Measurements from ENCODE around the gene SEC31B.
A peak's percentile ranks its signal among the peaks of the same experiment; 100 is the strongest.

SEC31B gene

DNA sequence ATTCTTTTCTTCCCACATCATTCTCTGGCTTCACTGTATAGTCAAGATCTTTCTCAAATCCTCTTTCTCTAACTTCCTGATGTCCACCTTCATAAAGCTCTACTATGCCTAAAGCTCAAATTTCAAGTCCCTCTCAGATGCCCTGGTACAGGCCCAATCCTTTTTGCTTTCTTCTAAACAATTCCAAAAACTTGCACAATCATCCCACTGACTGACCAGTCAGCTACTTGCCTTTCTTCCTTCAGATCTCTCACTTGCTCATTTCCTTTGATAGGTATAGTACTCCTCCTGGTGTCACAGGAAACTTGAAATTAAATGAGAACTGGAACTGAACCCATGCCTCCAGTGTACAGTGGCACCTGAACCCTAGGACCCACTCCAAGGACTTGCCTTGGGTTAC lies 18.2 kb downstream of the SEC31B start:
- DNase-seq (ENCODE audit: low spot score) = no peak

DNA sequence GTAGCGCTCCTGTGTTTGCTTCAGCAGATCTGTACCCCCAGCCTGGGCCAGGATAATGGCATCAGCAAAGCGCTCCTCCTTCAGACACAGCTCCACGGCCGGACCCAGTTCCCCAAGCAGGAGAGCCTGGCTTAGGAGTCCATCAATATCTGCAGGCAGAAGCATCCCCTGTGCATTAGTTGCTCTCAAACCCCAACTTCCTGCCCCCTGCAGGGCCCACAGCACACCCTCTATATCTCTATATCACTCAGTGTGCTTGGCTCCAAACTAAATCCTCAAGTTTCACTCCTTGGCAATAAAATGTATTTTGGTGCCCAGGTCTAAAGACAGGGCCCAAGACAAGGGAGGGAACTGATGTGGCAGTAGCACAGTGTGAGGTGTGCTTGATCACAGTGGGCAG lies 21.6 kb downstream of the SEC31B start:
- no peak for DNase-seq (ENCODE audit: low spot score)

DNA sequence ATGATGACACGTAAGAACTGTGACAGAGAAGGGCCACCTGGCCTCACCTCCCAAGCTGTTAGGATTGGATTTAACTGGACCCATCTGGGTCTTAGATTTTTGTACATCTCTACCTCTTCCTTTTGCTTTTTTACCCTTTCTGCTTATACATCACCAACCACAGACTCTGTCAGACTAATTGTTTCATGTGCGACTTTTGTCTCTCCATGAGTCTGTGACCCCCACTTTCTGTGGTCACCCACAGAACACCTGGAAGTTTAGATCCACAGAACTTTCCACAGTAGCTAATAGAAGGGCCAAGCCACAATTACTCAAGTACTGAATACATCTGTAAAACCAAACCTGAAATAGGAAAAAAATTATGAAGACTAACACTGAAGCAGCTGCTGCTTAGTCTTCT lies 23.1 kb downstream of the SEC31B start:
- no peak for DNase-seq (ENCODE audit: low spot score)

DNA sequence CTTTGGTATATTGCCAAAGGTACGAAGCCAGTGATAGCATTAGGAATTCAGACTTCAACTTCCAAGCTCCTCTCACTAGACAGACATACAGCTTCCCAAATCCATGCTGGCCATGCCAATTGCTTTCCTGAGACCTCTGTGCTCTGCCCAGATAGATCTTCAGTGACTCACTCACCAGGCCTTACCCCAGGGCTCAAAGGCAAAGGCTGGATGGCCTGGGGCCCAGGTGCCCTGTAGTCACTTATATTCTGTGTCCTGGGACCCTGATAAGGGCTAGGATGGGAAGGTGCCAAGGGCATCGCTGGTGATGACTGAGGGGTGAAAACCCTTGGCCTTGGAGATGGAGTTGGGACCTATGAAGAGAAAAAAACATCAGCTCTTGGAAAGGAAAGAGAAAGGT lies 29.1 kb downstream of the SEC31B start:
- no peak for DNase-seq (ENCODE audit: low spot score)

DNA sequence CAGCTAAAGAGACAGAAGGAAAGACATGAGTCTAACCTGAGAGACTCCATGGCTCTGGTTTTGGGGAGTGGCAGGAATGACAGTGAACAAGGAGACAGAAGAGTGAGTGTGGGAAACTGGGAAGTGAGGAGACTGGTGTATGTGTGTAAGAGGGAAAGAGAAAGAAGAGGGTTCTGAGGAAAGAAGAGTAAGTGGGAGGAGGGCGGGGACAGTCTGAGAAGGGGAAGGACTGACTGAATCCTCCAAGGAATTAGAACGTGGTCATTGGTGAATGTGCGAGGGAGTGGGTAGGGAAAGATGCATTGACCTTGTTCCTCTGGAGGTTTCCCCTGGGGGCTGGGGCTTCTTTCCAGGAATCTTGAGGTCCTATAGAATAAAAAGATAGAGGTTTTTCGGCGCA lies 30.3 kb downstream of the SEC31B start:
- DNase-seq (ENCODE audit: low spot score) = no peak

DNA sequence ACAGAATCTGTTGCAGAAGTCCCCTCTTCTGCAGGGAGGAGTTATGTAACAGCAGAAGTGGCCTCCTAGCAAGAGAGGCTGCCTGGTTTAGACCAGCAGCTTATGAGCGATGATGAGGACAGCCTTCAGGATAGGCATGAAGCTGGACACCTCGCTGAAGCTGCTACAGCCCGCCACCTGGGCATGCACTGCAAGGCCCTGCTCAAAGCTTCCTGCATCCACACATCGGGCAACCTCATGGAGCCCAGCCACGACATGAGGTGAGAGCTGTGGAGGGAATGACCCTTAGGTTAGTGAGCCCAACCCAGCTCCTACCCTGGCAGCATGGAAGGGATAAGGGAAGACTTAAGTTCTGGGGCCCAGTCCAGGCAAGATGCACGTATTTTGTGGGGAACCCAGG lies 32.1 kb downstream of the SEC31B start:
- no peak for DNase-seq (ENCODE audit: low spot score)

DNA sequence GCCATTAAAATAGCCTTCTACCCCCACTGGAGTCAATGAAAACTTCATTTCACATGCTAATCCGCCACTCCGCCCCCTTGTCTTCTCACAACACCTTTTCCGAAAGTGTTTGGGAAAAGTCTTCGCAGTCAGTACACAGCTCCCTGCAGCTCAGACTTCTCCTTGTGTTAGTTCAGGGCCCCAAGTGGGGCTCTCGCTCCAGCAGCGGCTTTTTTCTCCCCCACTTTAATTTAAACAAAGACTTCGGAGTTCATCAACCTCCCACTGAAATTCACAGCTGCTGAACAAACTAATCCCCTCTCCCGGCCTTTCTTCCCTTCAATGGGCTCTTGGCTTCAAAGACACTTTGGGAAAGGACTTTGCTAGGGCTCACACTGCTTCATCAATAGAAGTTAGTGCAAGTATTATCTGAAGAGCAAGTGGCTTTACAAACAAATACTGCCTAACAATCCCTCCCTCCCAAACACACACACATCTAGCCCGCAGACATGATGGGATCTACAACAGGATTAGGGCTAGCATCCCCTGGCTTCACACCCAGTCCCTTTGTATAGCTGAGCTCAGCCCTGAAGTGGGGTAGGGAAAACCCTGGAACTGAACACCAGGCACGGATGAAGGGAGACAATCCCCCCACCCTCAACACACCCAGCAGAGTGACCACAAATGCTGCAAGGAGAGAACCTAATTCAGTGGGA lies 33.7 kb downstream of the SEC31B start:
- DNase-seq (ENCODE audit: low spot score) = no peak

DNA sequence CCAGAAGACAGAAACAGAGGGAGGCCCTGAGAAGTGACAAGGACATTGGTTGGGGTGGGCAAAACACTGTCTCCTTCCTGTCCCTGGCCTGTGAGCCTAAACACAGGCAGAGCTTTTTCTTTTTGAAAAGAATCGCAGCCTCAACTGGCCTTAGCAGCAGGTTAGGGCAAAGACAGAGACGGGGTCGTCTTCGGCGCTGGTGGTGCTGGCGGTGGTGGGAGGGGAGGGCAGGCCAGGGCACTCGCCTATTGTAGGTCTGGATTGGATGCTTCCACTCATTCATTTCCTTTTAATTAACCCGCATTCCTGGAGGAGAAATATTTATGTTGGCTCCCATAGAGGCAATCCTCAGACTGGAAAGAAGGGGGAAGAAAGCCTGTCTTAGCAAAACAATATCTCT lies 34.3 kb downstream of the SEC31B start:
- DNase-seq (ENCODE audit: low spot score) = no peak

DNA sequence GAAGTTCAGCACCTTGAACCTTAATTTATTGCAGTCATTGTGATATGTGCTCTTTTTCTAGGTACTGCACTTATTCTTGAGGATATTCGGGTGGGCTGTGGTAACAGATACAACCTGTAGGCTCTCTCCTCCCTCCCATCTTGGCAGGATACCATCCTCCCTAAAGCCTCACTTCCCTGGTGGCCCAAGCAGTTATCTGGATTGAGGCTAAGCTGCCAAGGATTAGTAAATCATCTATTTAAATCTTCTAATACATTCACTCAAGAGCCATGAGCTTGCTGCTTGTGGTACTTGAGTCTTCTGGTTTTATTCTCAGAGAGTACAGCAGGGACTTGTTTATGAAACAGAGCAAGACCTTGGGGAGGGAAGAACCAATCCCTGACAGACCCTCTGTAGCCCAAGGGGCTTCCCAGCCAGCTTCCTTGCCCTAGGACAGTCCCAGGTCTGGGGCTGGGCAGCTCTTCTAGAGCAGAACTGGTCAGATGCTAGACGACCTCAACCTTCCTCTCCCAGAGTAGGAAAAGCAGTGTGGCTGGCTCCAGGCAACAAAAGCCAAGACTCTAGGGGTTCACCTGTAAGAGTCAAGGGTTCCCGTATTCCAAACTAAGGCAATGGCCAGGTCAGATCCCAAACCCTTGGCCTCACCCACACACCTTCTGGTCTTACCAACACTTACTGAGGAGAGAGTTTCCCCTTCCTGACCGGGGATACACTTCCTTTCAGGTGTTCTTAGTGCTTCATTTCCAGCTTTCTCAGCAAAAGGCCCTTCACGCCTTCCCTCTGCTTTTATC lies 35.6 kb downstream of the SEC31B start:
- no peak for DNase-seq (ENCODE audit: low spot score)

DNA sequence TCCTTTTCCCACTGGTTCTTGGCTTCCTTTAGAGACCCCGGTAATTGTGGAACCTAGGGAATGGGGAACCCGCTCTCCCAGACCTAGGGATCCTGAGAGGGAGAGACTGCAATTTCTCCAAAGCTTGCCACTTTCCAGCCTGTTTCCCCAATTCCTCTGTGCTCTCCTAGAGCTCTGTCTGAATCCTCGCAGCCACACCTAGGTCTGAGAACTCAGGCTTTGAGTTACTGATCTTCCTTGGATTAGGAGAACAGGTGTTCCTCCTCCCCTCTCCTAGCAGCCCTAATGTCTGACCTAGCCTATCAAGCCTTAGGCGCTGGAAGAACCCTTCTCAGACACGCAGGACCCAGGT lies 36.9 kb downstream of the SEC31B start:
- no peak for DNase-seq (ENCODE audit: low spot score)

DNA sequence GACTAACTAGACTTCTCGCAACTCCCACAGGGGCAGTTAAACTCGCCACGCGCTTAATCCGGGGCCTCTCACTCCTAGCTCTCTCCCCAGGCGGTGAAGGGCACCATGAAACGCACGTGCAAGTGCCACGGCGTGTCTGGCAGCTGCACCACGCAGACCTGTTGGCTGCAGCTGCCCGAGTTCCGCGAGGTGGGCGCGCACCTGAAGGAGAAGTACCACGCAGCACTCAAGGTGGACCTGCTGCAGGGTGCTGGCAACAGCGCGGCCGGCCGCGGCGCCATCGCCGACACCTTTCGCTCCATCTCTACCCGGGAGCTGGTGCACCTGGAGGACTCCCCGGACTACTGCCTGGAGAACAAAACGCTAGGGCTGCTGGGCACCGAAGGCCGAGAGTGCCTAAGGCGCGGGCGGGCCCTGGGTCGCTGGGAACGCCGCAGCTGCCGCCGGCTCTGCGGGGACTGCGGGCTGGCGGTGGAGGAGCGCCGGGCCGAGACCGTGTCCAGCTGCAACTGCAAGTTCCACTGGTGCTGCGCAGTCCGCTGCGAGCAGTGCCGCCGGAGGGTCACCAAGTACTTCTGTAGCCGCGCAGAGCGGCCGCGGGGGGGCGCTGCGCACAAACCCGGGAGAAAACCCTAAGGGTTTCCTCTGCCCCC lies 37.4 kb downstream of the SEC31B start:
- DNase-seq (ENCODE audit: low spot score) = peak; percentile 71

DNA sequence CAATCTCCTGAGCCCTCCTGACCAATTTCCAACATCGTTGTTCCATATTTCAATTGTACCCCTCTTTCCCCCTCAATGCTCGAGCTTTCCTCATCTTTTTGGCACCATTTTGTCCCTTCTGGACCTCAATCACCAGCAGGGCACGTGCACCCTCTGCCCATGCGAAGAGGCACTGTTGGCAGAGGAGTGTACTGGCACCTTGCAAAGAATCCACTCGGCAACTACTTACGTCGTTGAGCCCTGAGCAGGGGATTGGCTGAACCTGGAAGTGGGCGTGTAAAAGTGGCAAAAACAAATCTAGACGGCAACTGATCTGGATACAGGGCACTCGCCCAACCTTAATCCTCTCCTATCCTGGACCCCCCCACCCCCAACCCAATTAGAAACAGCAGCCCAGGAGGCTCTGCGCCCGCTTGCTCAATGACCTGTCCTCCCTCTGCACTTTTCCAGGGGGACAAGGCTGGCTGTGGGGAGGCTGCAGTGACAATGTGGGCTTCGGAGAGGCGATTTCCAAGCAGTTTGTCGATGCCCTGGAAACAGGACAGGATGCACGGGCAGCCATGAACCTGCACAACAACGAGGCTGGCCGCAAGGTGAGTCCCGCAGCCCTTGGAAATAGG lies 38.1 kb downstream of the SEC31B start:
- peak; percentile 93 for DNase-seq (ENCODE audit: low spot score)

DNA sequence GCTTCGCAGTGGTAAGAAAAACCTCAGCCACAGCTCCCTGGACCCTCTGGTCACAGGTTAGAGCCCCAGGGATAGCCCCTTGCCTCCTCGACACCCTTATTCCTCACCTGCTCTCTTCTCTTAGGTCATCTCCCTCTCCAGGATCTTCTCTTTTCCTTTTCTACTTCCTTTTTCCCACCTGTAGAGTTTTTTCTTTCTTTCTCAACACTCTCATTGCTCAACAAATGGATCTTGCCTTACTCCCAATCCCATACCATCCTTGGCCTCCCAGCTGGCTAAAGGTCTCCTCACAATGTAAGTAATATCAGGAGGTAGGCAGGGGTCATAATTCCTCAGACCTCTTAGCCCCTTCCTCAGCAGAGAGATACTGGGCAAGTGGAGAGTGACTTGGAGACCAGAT lies 39.7 kb downstream of the SEC31B start:
- no peak for DNase-seq (ENCODE audit: low spot score)

DNA sequence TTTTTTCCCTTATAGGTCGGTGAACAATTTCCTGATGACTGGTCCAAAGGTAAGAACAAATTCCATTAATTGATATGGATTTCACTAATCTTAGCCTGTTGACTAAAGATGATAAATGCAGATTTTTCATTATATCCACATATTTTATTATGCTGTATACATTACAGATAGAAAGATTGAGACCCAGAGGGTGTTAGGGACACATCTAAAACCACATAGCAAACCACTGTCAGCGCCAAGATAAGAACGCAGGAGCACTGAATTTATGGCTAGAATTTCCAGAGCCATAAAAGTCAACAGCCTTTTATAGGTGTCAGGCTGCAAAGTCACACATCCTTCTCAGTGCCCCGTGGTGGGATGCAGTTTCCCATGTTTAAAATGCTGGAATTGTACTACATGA lies 40.6 kb downstream of the SEC31B start:
- DNase-seq (ENCODE audit: low spot score) = no peak

DNA sequence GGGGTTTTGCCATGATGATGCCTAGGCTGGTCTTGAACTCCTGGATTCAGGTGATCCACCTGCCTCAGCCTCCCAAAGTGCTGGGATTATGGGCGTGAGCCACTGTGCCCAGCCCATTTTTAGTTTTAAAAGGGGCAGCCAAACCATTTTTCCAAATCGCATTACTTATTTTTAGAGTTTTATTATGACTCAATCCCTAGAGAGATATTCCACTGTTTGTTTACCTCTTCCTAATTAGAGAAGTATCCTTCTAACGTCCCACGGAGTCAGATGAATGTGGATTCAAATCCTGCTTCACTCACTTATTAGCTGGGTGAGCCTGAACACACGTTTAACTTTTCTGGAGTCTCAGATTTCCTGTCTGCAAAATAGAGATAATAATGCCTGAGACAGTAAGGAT lies 41.7 kb downstream of the SEC31B start:
- DNase-seq (ENCODE audit: low spot score) = no peak

DNA sequence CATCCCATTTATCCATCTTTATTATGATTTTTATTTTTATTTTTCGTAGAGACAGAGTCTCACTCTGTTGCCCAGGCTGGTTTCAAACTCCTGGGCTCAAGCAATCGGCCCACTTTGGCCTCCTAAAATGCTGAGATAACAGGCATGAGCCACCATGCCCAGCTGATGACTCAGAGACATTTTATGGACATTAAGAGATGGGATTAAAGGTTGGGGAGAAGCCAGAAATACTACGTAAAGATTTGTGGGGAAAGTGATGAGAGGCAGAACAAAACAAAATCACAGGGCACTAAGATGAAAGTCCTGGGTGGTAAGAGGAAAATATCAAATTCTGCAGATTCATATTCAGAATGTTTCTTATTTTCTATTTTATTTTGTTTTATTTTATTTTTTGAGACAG lies 49.3 kb downstream of the SEC31B start:
- no peak for DNase-seq (ENCODE audit: low spot score)

DNA sequence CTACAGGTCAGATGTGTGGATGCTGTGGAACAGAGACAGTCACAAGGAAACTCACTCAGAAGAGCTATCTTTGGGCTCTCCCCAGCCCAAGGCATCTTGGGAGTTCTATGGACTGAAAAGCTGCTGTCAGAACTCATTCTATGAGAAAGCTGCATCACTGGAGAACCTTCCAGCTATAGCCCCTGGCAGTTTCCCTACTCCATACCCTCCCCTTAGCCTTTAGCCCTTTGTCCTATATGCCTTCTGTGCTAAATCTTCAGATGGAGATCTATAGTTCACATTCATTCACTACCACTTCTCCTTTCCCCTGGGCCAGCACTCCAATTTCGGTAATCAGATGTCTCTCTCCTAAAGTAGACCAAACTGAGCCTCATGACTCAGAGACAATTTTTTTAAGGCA lies 49.9 kb downstream of the SEC31B start:
- no peak for DNase-seq (ENCODE audit: low spot score)

DNA sequence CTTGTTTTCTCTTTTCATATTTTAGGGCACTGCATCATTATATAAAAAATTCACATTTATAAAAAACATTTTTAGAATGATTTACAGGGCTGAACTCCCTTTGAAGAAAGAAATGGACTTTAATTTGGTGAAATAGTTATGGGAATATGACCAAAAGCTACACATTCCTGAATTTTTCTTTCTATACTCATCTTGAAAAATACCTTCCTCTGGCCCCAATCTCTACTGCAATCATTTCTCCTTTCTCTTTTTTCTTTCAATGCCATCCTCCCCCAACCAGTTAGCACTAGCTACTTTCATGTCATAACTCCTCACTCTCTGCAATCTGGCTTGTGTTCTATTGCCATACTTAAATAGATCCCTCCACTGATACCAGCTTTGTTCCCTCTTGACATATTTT lies 50.7 kb downstream of the SEC31B start:
- no peak for DNase-seq (ENCODE audit: low spot score)

DNA sequence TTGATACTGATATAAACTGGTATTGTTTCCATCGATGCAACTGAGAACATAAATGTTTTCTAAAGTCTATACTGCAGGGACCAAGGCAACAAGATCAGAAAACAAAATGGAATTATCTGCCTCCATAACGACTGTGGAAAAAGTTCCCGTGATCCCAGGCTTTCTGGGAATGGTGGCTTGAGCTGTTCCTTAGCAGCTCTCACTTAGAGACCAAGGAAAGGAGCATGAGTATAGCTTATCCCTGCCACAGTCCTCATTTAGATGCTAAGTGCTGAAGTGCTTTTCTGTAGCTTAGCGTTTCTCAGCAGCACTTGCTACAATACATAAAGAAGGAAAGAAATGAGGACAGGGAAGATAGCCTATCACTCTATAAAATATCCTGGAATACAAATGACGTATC lies 51.3 kb downstream of the SEC31B start:
- no peak for DNase-seq (ENCODE audit: low spot score)

DNA sequence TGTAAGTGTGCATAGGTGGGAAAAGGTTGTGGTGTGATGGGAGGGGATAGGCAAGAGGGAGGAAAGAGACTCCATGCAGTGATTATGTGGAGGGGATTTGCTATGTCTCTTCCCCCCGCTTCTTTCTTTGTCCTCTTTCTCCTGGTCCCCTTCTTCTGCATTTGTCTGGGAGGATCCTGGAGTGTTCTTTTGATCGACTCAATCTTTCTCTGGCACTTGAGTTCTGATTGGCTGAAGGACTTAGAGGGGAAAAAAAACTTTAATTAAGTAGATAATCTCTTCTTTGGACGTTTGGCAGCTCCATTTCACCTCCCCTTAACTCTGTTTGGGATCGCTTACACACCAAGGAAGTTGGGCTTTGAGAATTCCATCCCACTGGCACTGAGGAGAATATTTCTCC lies 57.0 kb downstream of the SEC31B start, which contains the start of gene WNT8B:
Gene WNT8B, plus strand, starts transcription at position 301 of the 400 bp plus-strand sequence. CDS start 160 bp downstream, outside the sequence.
- DNase-seq (ENCODE audit: low spot score) = no peak

DNA sequence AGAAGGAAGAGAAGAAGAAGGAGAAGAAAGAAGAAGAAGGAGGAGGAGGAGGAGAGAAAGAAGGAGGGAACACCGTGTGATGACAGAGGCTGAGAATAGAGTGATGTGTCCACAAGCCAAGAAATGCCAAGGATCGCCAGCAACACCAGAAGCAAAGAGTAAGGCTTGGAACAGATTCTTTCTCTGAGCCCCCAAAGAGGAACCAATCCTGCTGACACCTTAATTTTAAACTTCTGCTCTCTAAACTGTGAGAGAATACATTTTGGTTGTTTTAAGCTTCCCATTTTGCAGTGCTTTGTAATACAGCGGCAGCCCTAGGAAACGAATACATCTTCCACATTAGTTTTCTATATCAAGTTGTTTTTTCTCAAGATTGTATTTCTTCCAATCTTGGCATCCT lies 70.7 kb downstream of the SEC31B start:
- DNase-seq (ENCODE audit: low spot score) = no peak

DNA sequence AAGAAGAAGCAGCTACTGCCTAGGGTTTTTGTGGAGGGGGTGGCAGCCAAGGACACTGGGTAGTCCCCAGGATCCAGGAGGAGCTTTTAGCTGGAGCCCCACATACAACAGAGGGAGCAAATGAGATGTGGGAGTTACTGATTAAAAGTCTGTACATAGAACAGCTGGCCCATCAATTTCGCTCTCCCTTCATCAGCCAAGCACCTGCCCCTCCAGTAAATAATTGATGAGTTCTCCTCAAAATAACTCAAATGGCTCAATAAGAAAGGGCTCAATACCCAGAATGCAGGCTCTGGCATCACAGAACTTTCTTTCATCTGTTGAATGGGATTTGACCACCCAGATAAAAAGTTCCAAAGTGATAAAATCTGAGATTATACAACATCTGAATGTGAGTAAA lies 72.0 kb downstream of the SEC31B start:
- no peak for DNase-seq (ENCODE audit: low spot score)
